ENCODE measurements around the gene RHOF.

The RHOF gene

GRCh38 chr12:121817648-121818043 is 24.2 kb upstream of the RHOF start:
- Histone ChIP-seq H3K9me3 (ENCODE audit: control insufficient read depth, insufficient read depth, low read length) (no peaks in the 10 kb centered on the region), H3K4me1 (ENCODE audit: control insufficient read depth, low read length) (peaks cover 16% of the 10 kb centered on the region), H3F3A (ENCODE audit: control insufficient read depth, insufficient read depth) (no peaks in the 10 kb centered on the region), H3K4me2 (ENCODE audit: low read length) (no peak overlapping the region), H3K27ac (ENCODE audit: low read depth, low read length) (no peak overlapping the region), H3K9me2 (replicated peaks; ENCODE audit: control insufficient read depth, low read length) (no peaks in the 10 kb centered on the region), H4K20me1 (ENCODE audit: control insufficient read depth, insufficient read depth, low read depth, low read length) (peaks cover 6% of the 10 kb centered on the region; the same call in 1 of the 2 replicates), H3K79me2 (ENCODE audit: control insufficient read depth, low read length) (peaks cover 32% of the 10 kb centered on the region), H3K4me3 (ENCODE audit: low read length) (no peak overlapping the region), H3K36me3 (ENCODE audit: control insufficient read depth, low read length) (peaks cover 84% of the 10 kb centered on the region), H3K27me3 (ENCODE audit: control insufficient read depth, low read length) (no peaks in the 10 kb centered on the region)
- no peak for TF ChIP-seq CTCF (IDR thresholded peaks at IDR 0.05; ENCODE audit: low read depth, low read length, poor library complexity, severe bottlenecking)
- no peak for TF ChIP-seq EZH2phosphoT487 (IDR thresholded peaks at IDR 0.05; ENCODE audit: borderline replicate concordance, low read length)

- Histone ChIP-seq H3K4me3 (ENCODE audit: low read length) (no peak overlapping the region), H3F3A (ENCODE audit: control insufficient read depth, insufficient read depth) (no peaks in the 10 kb centered on the region), H3K36me3 (ENCODE audit: control insufficient read depth, low read length) (peaks cover 84% of the 10 kb centered on the region), H3K27ac (ENCODE audit: low read depth, low read length) (no peak overlapping the region), H3K4me2 (ENCODE audit: low read length) (no peak overlapping the region), H3K9me2 (replicated peaks; ENCODE audit: control insufficient read depth, low read length) (no peaks in the 10 kb centered on the region), H3K27me3 (ENCODE audit: control insufficient read depth, low read length) (no peaks in the 10 kb centered on the region), H3K4me1 (ENCODE audit: control insufficient read depth, low read length) (peaks cover 21% of the 10 kb centered on the region), H4K20me1 (ENCODE audit: control insufficient read depth, insufficient read depth, low read depth, low read length) (peaks cover 11% of the 10 kb centered on the region; the same call in 1 of the 2 replicates), H3K79me2 (ENCODE audit: control insufficient read depth, low read length) (peaks cover 37% of the 10 kb centered on the region), H3K9me3 (ENCODE audit: control insufficient read depth, insufficient read depth, low read length) (no peaks in the 10 kb centered on the region)
- TF ChIP-seq CTCF (IDR thresholded peaks at IDR 0.05; ENCODE audit: low read depth, low read length, poor library complexity, severe bottlenecking) (no peak), EZH2phosphoT487 (IDR thresholded peaks at IDR 0.05; ENCODE audit: borderline replicate concordance, low read length) (no peak)
Measured at GRCh38 chr12:121816925-121817647, 23.6 kb upstream of the RHOF start.

DNA sequence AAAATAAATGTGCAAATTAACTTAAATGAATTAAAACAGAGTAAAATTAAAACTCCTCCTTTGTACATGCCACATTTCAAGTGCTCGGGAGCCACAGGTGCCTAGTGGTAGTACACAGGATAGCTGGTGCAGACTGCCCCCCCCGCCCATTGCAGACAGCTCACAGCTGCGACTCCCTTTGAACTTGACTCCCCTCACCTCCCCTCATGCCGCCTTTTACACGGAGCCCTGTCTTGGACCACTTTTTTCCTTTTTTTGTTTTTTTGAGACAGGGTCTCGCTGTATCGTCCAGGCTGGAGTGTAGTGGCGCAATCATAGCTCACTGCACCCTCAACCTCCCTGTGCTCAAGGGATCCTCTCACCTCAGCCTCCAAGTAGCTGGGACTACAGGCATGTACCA is 21.8 kb upstream of the RHOF start:
- Histone ChIP-seq H3K9me2 (replicated peaks; ENCODE audit: control insufficient read depth, low read length) (no peaks in the 10 kb centered on the region), H3K4me2 (ENCODE audit: low read length) (no peak overlapping the region), H3K79me2 (ENCODE audit: control insufficient read depth, low read length) (peaks cover 55% of the 10 kb centered on the region), H3K9me3 (ENCODE audit: control insufficient read depth, insufficient read depth, low read length) (no peaks in the 10 kb centered on the region), H3K27ac (ENCODE audit: low read depth, low read length) (no peak overlapping the region), H3K4me1 (ENCODE audit: control insufficient read depth, low read length) (peaks cover 38% of the 10 kb centered on the region), H3K27me3 (ENCODE audit: control insufficient read depth, low read length) (no peaks in the 10 kb centered on the region), H3F3A (ENCODE audit: control insufficient read depth, insufficient read depth) (peaks cover 7% of the 10 kb centered on the region), H3K4me3 (ENCODE audit: low read length) (no peak overlapping the region), H3K36me3 (ENCODE audit: control insufficient read depth, low read length) (peaks cover 88% of the 10 kb centered on the region), H4K20me1 (ENCODE audit: control insufficient read depth, insufficient read depth, low read depth, low read length) (peaks cover 16% of the 10 kb centered on the region)
- no peak for TF ChIP-seq CTCF (IDR thresholded peaks at IDR 0.05; ENCODE audit: low read depth, low read length, poor library complexity, severe bottlenecking)
- TF ChIP-seq EZH2phosphoT487 (IDR thresholded peaks at IDR 0.05; ENCODE audit: borderline replicate concordance, low read length): no peak
